ENCODE data around the gene LSS.

The LSS gene

GRCh38 chr21:46181953-46182547, 46.5 kb downstream of the LSS start:
- H3K27ac ChIP-seq = no peak overlapping the region
- H3K36me3 ChIP-seq (ENCODE audit: control insufficient read depth, insufficient read depth, low read length) = no peaks in the 10 kb centered on the region
- H2AFZ ChIP-seq = no peak overlapping the region
- no peaks in the 10 kb centered on the region for H3K4me1 ChIP-seq
- no peak overlapping the region for H3K4me2 ChIP-seq (ENCODE audit: low read length)
- H3K9me3 ChIP-seq (ENCODE audit: control insufficient read depth, low read length) = no peaks in the 10 kb centered on the region
- H3K79me2 ChIP-seq = no peaks in the 10 kb centered on the region
- H3K27me3 ChIP-seq (ENCODE audit: control insufficient read depth, insufficient read depth, low read length) = no peaks in the 10 kb centered on the region
- no peak overlapping the region for H3K9ac ChIP-seq
- H3K4me3 ChIP-seq (ENCODE audit: low read depth, low read length) = no peak overlapping the region
- TF ChIP-seq, protein P1, sequence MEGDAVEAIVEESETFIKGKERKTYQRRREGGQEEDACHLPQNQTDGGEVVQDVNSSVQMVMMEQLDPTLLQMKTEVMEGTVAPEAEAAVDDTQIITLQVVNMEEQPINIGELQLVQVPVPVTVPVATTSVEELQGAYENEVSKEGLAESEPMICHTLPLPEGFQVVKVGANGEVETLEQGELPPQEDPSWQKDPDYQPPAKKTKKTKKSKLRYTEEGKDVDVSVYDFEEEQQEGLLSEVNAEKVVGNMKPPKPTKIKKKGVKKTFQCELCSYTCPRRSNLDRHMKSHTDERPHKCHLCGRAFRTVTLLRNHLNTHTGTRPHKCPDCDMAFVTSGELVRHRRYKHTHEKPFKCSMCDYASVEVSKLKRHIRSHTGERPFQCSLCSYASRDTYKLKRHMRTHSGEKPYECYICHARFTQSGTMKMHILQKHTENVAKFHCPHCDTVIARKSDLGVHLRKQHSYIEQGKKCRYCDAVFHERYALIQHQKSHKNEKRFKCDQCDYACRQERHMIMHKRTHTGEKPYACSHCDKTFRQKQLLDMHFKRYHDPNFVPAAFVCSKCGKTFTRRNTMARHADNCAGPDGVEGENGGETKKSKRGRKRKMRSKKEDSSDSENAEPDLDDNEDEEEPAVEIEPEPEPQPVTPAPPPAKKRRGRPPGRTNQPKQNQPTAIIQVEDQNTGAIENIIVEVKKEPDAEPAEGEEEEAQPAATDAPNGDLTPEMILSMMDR (IDR thresholded peaks at IDR 0.05) = no peak

DNA sequence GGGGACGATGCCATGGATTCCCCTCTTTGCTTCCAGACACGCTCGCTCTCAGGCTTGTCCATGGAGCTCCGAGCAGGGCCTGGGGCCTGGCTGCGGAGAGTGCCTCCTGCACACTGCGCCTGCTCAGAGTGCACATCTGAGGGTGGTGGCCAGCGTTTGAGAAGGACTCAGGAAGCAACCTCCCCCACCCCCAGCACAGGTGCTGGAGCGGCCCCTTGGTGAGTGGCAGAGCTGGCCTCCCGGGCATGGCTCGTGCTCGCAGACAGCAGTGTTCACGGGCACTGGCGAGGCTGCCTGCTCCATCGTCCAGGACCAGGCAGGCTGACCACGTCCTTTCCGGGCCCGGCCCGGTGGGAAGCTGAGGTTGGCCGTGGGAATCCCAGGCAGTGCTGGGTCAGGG, 47.1 kb downstream of the LSS start:
- no peak overlapping the region for H2AFZ ChIP-seq
- H3K36me3 ChIP-seq (ENCODE audit: control insufficient read depth, insufficient read depth, low read length) = no peaks in the 10 kb centered on the region
- H3K9me3 ChIP-seq (ENCODE audit: control insufficient read depth, low read length) = no peaks in the 10 kb centered on the region
- H3K9ac ChIP-seq = no peak overlapping the region
- no peak overlapping the region for H3K4me3 ChIP-seq (ENCODE audit: low read depth, low read length)
- H3K27ac ChIP-seq = no peak overlapping the region
- no peak overlapping the region for H3K4me2 ChIP-seq (ENCODE audit: low read length)
- H3K79me2 ChIP-seq = no peaks in the 10 kb centered on the region
- TF ChIP-seq, protein P1 (IDR thresholded peaks at IDR 0.05) = no peak
- no peaks in the 10 kb centered on the region for H3K27me3 ChIP-seq (ENCODE audit: control insufficient read depth, insufficient read depth, low read length)
- H3K4me1 ChIP-seq = no peaks in the 10 kb centered on the region

GRCh38 chr21:46180778-46181391, 47.7 kb downstream of the LSS start:
- Histone ChIP-seq H3K27ac (no peak overlapping the region), H3K4me2 (ENCODE audit: low read length) (no peak overlapping the region), H3K4me3 (ENCODE audit: low read depth, low read length) (no peak overlapping the region), H3K27me3 (ENCODE audit: control insufficient read depth, insufficient read depth, low read length) (no peaks in the 10 kb centered on the region), H3K9ac (no peak overlapping the region), H2AFZ (no peak overlapping the region), H3K4me1 (no peaks in the 10 kb centered on the region), H3K36me3 (ENCODE audit: control insufficient read depth, insufficient read depth, low read length) (no peaks in the 10 kb centered on the region), H3K9me3 (ENCODE audit: control insufficient read depth, low read length) (no peaks in the 10 kb centered on the region), H3K79me2 (no peaks in the 10 kb centered on the region)
- TF ChIP-seq, protein P1 (IDR thresholded peaks at IDR 0.05) = no peak

GRCh38 chr21:46180079-46180722, 48.4 kb downstream of the LSS start:
- Histone ChIP-seq H3K36me3 (ENCODE audit: control insufficient read depth, insufficient read depth, low read length) (no peaks in the 10 kb centered on the region), H3K79me2 (no peaks in the 10 kb centered on the region), H3K4me2 (ENCODE audit: low read length) (no peak overlapping the region), H3K27ac (no peak overlapping the region), H3K4me1 (no peaks in the 10 kb centered on the region), H3K9me3 (ENCODE audit: control insufficient read depth, low read length) (no peaks in the 10 kb centered on the region), H3K4me3 (ENCODE audit: low read depth, low read length) (no peak overlapping the region), H2AFZ (no peak overlapping the region), H3K27me3 (ENCODE audit: control insufficient read depth, insufficient read depth, low read length) (no peaks in the 10 kb centered on the region), H3K9ac (no peak overlapping the region)
- TF ChIP-seq, protein P1 (IDR thresholded peaks at IDR 0.05) = no peak
